ENCODE results near the gene OTOP3. TPM values are rescaled to one million over a fixed set of nuclear protein-coding genes. Genes with fewer than 3 reads are reported as not detected.

OTOP3 gene
- total RNA-seq, 4 donors from 2014 or later: 1.6 to 3.8 TPM; not detected in 2

- no peak overlapping the region for H3K27ac ChIP-seq
- peaks cover 86% of the 10 kb centered on the region for H3K27me3 ChIP-seq
- WGBS, 2 donors (ENCODE audit: low coverage in 1 of 2): 76% methylated on average over 21 of the region's 21 CpGs; no CpG with 5 or more reads in 1 of the 2 donors
- no peaks in the 10 kb centered on the region for H3K9me3 ChIP-seq
- intact Hi-C loops (cut with DNase I; ENCODE audit: low total_unique reads): no loop called here
- H3K36me3 ChIP-seq: no peaks in the 10 kb centered on the region
- in situ Hi-C loops (cut with MboI; ENCODE audit: low pct_ligation_motif_present in 1 of 4, low pct_unique_long_range_greater_than_20kb in 1 of 4, low sequenced_read_pairs in 3 of 4): no loop called here
- H3K4me1 ChIP-seq: peaks cover 0 to 3% (median 2%) of the 10 kb centered on the region in 4 donors
- TF ChIP-seq POLR2AphosphoS5 (IDR thresholded peaks at IDR 0.05) (no peak), EP300 (IDR thresholded peaks at IDR 0.05; ENCODE audit: low read depth) (no peak), CTCF (IDR thresholded peaks at IDR 0.05) (no peak), POLR2A (IDR thresholded peaks at IDR 0.05) (no peak)
- no peak for DNase-seq
- H3K4me3 ChIP-seq: no peak overlapping the region
These were observed 5.5 kb downstream of the OTOP3 start for GRCh38 chr17:74941128-74941725.

- WGBS, 2 donors (ENCODE audit: low coverage in 1 of 2): 40 to 53% methylated on average over 3 to 13 of the region's 13 CpGs
These were observed 8.3 kb downstream of the OTOP3 start for GRCh38 chr17:74943808-74944522.

GRCh38 chr17:74945543-74945942, 9.8 kb downstream of the OTOP3 start:
- Histone ChIP-seq H3K9me3 (no peaks in the 10 kb centered on the region), H3K27ac (no peak overlapping the region), H3K4me3 (no peak overlapping the region), H3K36me3 (no peaks in the 10 kb centered on the region), H3K27me3 (peaks cover 53% of the 10 kb centered on the region), H3K4me1 (no peaks in the 10 kb centered on the region)
- 38% methylated on average over 6 of the region's 6 CpGs; no CpG with 5 or more reads in 1 of the 2 donors for WGBS, 2 donors (ENCODE audit: low coverage in 1 of 2)
- TF ChIP-seq POLR2A (IDR thresholded peaks at IDR 0.05) (no peak), EP300 (IDR thresholded peaks at IDR 0.05; ENCODE audit: low read depth) (no peak), POLR2AphosphoS5 (IDR thresholded peaks at IDR 0.05) (no peak), CTCF (IDR thresholded peaks at IDR 0.05) (no peak)
- DNase-seq: no peak
- in situ Hi-C loops (cut with MboI; ENCODE audit: low pct_ligation_motif_present in 1 of 4, low pct_unique_long_range_greater_than_20kb in 1 of 4, low sequenced_read_pairs in 3 of 4): no loop called here
- intact Hi-C loops (cut with DNase I; ENCODE audit: low total_unique reads): no loop called here

More at GRCh38 chr17:74943808-74944522, 8.3 kb downstream of the OTOP3 start:
- no peaks in the 10 kb centered on the region for H3K4me1 ChIP-seq
- no peaks in the 10 kb centered on the region for H3K9me3 ChIP-seq
- no peak for TF ChIP-seq POLR2A (IDR thresholded peaks at IDR 0.05)
- TF ChIP-seq POLR2AphosphoS5 (IDR thresholded peaks at IDR 0.05): no peak
- no peak for TF ChIP-seq EP300 (IDR thresholded peaks at IDR 0.05; ENCODE audit: low read depth)
- TF ChIP-seq CTCF (IDR thresholded peaks at IDR 0.05): no peak
- DNase-seq: peak; percentile 47
- no peak overlapping the region for H3K27ac ChIP-seq
- intact Hi-C loops (cut with DNase I; ENCODE audit: low total_unique reads): no loop called here
- peaks cover 62% of the 10 kb centered on the region for H3K27me3 ChIP-seq
- no peak overlapping the region for H3K4me3 ChIP-seq
- in situ Hi-C loops (cut with MboI; ENCODE audit: low pct_ligation_motif_present in 1 of 4, low pct_unique_long_range_greater_than_20kb in 1 of 4, low sequenced_read_pairs in 3 of 4): no loop called here
- H3K36me3 ChIP-seq: no peaks in the 10 kb centered on the region

- intact Hi-C loops (cut with DNase I; ENCODE audit: low total_unique reads): loop anchor here (1.0 kb wide), 1 partner anchor 30 kb away; no protein-coding TSS in a partner anchor
- peaks cover 47% of the 10 kb centered on the region for H3K27me3 ChIP-seq
- H3K36me3 ChIP-seq: no peaks in the 10 kb centered on the region
- 85% methylated on average over 14 of the region's 14 CpGs; no CpG with 5 or more reads in 1 of the 2 donors for WGBS, 2 donors (ENCODE audit: low coverage in 1 of 2)
- no peaks in the 10 kb centered on the region for H3K9me3 ChIP-seq
- no peak for TF ChIP-seq EP300 (IDR thresholded peaks at IDR 0.05; ENCODE audit: low read depth)
- no peak for DNase-seq
- H3K27ac ChIP-seq: no peak overlapping the region
- in situ Hi-C loops (cut with MboI; ENCODE audit: low pct_ligation_motif_present in 1 of 4, low pct_unique_long_range_greater_than_20kb in 1 of 4, low sequenced_read_pairs in 3 of 4): no loop called here
- no peak overlapping the region for H3K4me3 ChIP-seq
- H3K4me1 ChIP-seq: no peaks in the 10 kb centered on the region
These were observed 10.9 kb downstream of the OTOP3 start for GRCh38 chr17:74946641-74947040.
